Hepatocyte (in vitro differentiated cells): ENCODE data around the gene NRP1. TPM values are rescaled to one million over a fixed set of nuclear protein-coding genes. Genes with fewer than 3 reads are reported as not detected.

Experiments used
- DNase-seq: peaks from one replicate; pipeline ENCODE4 v3.0.0-alpha.2; 2016; ENCODE audit warnings: low spot score
- H2AFZ ChIP-seq: fragments of 200-600 bp; sonication (generic); 2 replicates; pipeline ENCODE4 v1.6.0; 2016; ENCODE audit warnings: antibody characterized with exemption, mild to moderate bottlenecking
- H3K27ac ChIP-seq: fragments of 200-600 bp; sonication (generic); 2 replicates; pipeline ENCODE4 v1.5.1; 2016; ENCODE audit warnings: mild to moderate bottlenecking
- H3K27me3 ChIP-seq: fragments of 200-600 bp; sonication (generic); 2 replicates; pipeline ENCODE4 v1.6.1; 2016
- H3K36me3 ChIP-seq: fragments of 200-600 bp; sonication (generic); replicated peaks from 2 replicates; pipeline ENCODE4 v1.5.1; 2016; ENCODE audit warnings: low read depth; ENCODE audit not compliant: insufficient read depth
- H3K4me1 ChIP-seq: fragments of 200-600 bp; sonication (generic); 2 replicates; pipeline ENCODE4 v1.5.1; 2016; ENCODE audit warnings: mild to moderate bottlenecking, moderate library complexity; ENCODE audit not compliant: insufficient read depth
- H3K4me2 ChIP-seq: fragments of 200-600 bp; sonication (generic); 2 replicates; pipeline ENCODE4 v1.6.0; 2016
- H3K4me3 ChIP-seq: fragments of 200-600 bp; sonication (generic); 2 replicates; pipeline ENCODE4 v1.5.1; 2016; ENCODE audit warnings: mild to moderate bottlenecking
- H3K79me2 ChIP-seq: fragments of 200-600 bp; sonication (generic); 2 replicates; pipeline ENCODE4 v1.6.0; 2017; ENCODE audit warnings: mild to moderate bottlenecking
- H3K9me2 ChIP-seq: fragments of 200-600 bp; sonication (generic); replicated peaks from 2 replicates; pipeline ENCODE4 v1.6.0; 2017; ENCODE audit warnings: mild to moderate bottlenecking; ENCODE audit not compliant: insufficient read depth
- H3K9me3 ChIP-seq: fragments of 200-600 bp; sonication (generic); 2 replicates; pipeline ENCODE4 v1.5.1; 2016; ENCODE audit warnings: low read depth, mild to moderate bottlenecking
- H4K20me1 ChIP-seq: fragments of 200-600 bp; sonication (generic); 2 replicates; pipeline ENCODE4 v1.6.0; 2016; ENCODE audit warnings: mild to moderate bottlenecking; ENCODE audit not compliant: insufficient read depth, poor library complexity, severe bottlenecking
- CTCF ChIP-seq: fragments of 200-600 bp; sonication (generic); IDR thresholded peaks from 2 replicates; pipeline ENCODE4 v1.5.1; 2016; ENCODE audit warnings: antibody characterized with exemption, mild to moderate bottlenecking; ENCODE audit not compliant: poor library complexity
- EZH2 ChIP-seq: fragments of 200-600 bp; sonication (generic); IDR thresholded peaks from 2 replicates; pipeline ENCODE4 v1.6.1; 2016; ENCODE audit warnings: antibody characterized with exemption, mild to moderate bottlenecking, borderline replicate concordance
- EZH2phosphoT487 ChIP-seq: fragments of 200-600 bp; sonication (generic); IDR thresholded peaks from one replicate; pipeline ENCODE4 v1.6.1; 2018; ENCODE audit warnings: antibody characterized with exemption, mild to moderate bottlenecking, low read depth, moderate library complexity; ENCODE audit not compliant: unreplicated experiment, severe bottlenecking
- WGBS: methylation state at CpG from one replicate; pipeline ENCODE4 v1.1.6; 2016; ENCODE audit warnings: low lambda C conversion rate; ENCODE audit errors: missing lambda C conversion rate; 5-methylcytosine and 5-hydroxymethylcytosine counted together
- polyA plus RNA-seq: library from polyadenylated mRNA; unstranded; fragments of >200 nt; fragmentation: Nextera tagmentation; extraction: Ambion mirVana; gene quantifications from 2 replicates; pipeline ENCODE4 v1.2.1, GENCODE V29; 2016
- total RNA-seq: library from RNA; depleted of rRNA; stranded (reverse); fragments of >200 nt; gene quantifications from 2 replicates; pipeline ENCODE4 v1.2.3, GENCODE V29; 2014

Gene NRP1
- total and polyA plus RNA-seq, 2 experiments from 2014 or later: 32.2 to 46.9 TPM

GRCh38 chr10:33345236-33345635, 10.8 kb upstream of the NRP1 start:
- Histone ChIP-seq H3K4me2 (no peak overlapping the region), H4K20me1 (no peaks in the 10 kb centered on the region), H3K79me2 (no peaks in the 10 kb centered on the region), H3K4me1 (peaks cover 4% of the 10 kb centered on the region), H3K36me3 (no peaks in the 10 kb centered on the region), H3K4me3 (no peak overlapping the region), H3K9me3 (no peaks in the 10 kb centered on the region), H3K27ac (no peak overlapping the region), H2AFZ (no peak overlapping the region), H3K9me2 (no peaks in the 10 kb centered on the region), H3K27me3 (no peaks in the 10 kb centered on the region)
- DNase-seq: no peak
- WGBS: 91% methylated on average over 5 of the region's 5 CpGs
- TF ChIP-seq EZH2phosphoT487 (no peak), CTCF (no peak), EZH2 (no peak)

GRCh38 chr10:33344676-33345075, 10.2 kb upstream of the NRP1 start:
- no peaks in the 10 kb centered on the region for H3K36me3 ChIP-seq
- no peak overlapping the region for H3K4me2 ChIP-seq
- peaks cover 4% of the 10 kb centered on the region for H3K4me1 ChIP-seq
- TF ChIP-seq CTCF (no peak), EZH2 (no peak), EZH2phosphoT487 (no peak)
- no peaks in the 10 kb centered on the region for H3K9me3 ChIP-seq
- H4K20me1 ChIP-seq: no peaks in the 10 kb centered on the region
- no peak overlapping the region for H3K27ac ChIP-seq
- H3K9me2 ChIP-seq: no peaks in the 10 kb centered on the region
- H2AFZ ChIP-seq: no peak overlapping the region
- H3K79me2 ChIP-seq: no peaks in the 10 kb centered on the region
- no peak for DNase-seq
- WGBS: 92% methylated on average over 2 of the region's 2 CpGs
- H3K27me3 ChIP-seq: no peaks in the 10 kb centered on the region
- H3K4me3 ChIP-seq: no peak overlapping the region

- no peak overlapping the region for H2AFZ ChIP-seq
- peaks cover 10% of the 10 kb centered on the region for H3K4me1 ChIP-seq
- no peaks in the 10 kb centered on the region for H3K9me2 ChIP-seq
- no peak for DNase-seq
- H3K27ac ChIP-seq: no peak overlapping the region
- TF ChIP-seq EZH2phosphoT487: no peak
- no peak for TF ChIP-seq CTCF
- no peak for TF ChIP-seq EZH2
- H3K4me2 ChIP-seq: no peak overlapping the region
- H4K20me1 ChIP-seq: no peaks in the 10 kb centered on the region
- 97% methylated on average over 1 of the region's 1 CpG for WGBS
- no peaks in the 10 kb centered on the region for H3K27me3 ChIP-seq
- no peaks in the 10 kb centered on the region for H3K79me2 ChIP-seq
- no peaks in the 10 kb centered on the region for H3K9me3 ChIP-seq
- no peaks in the 10 kb centered on the region for H3K36me3 ChIP-seq
- H3K4me3 ChIP-seq: no peak overlapping the region
These were observed 7.2 kb upstream of the NRP1 start for GRCh38 chr10:33341637-33342036.

- H3K4me2 ChIP-seq: peak overlapping the region; percentile 99
These were observed 3.0 kb upstream of the NRP1 start for GRCh38 chr10:33337326-33337957.

More at GRCh38 chr10:33337326-33337957, 3.0 kb upstream of the NRP1 start:
- peak overlapping the region; percentile 10 for H2AFZ ChIP-seq
- no peaks in the 10 kb centered on the region for H3K9me2 ChIP-seq
- H4K20me1 ChIP-seq: no peaks in the 10 kb centered on the region
- 51% methylated on average over 11 of the region's 11 CpGs for WGBS
- peak overlapping the region; percentile 93 for H3K27ac ChIP-seq
- H3K4me3 ChIP-seq: peak overlapping the region; percentile 92
- TF ChIP-seq CTCF (no peak), EZH2phosphoT487 (no peak)
- peak; percentile 29 for DNase-seq
- H3K27me3 ChIP-seq: no peaks in the 10 kb centered on the region
- no peaks in the 10 kb centered on the region for H3K9me3 ChIP-seq
- peaks cover 21% of the 10 kb centered on the region for H3K79me2 ChIP-seq
- H3K36me3 ChIP-seq: no peaks in the 10 kb centered on the region
- H3K4me1 ChIP-seq: peaks cover 10% of the 10 kb centered on the region
